ENCODE measurements around the gene APOBEC3C.
"Not testable (repeated sequence)": the region's sequence is repeated elsewhere in the genome, so short reads cannot be mapped to it uniquely, and the experiment has no call there.

Gene APOBEC3C

DNA sequence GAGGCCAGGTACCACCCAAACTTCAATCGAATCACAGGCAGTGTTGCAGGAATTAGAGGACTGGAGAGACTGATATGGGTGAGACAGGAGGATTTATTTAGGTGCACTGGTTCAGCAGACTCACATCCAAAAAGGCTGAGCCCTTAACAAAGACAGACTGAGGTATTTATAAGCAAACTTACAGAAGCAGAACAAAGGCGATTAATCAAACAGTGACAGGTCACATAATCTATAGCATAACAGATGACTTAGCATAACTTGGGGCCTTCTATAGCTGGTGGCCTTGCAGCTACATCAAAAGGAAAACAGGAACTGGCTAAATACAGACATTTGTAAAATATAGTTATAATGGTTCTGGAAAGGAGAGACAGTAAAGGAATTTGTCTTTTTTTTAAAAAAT lies 29.8 kb upstream of the APOBEC3C start:
- DNase-seq = no peak

GRCh38 chr22:38984784-38985757 lies 29.0 kb upstream of the APOBEC3C start:
- DNase-seq = peak; percentile 68 to 91

DNA sequence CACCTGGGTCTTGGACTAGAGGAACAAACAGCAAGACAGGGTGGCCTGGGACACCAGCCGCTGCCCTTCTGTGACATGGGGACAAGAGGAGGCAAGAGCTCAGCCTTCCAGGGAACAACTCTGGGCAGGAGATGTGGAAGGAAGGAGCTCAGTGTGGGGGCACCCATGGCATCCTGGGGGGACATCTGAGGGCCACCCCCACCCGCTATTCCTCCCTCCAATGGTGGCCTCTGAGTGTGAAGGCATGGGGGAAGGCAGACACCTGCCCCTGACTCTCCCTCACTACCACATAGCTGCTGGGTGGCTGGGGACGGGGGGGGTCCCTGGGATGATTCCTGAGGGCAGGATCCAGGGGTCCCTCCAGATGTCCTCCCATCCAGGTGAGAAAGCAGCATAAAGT lies 27.4 kb upstream of the APOBEC3C start:
- no peak for DNase-seq

- DNase-seq = peak in 1 of 2 experiments; percentile 57
These were observed 26.7 kb upstream of the APOBEC3C start for GRCh38 chr22:38987171-38987895.

GRCh38 chr22:38989466-38989865 lies 24.6 kb upstream of the APOBEC3C start:
- no peak for DNase-seq

- not testable (repeated sequence) for DNase-seq
These were observed 21.1 kb upstream of the APOBEC3C start for GRCh38 chr22:38992871-38993371.

GRCh38 chr22:38996105-38996504 lies 18.0 kb upstream of the APOBEC3C start:
- DNase-seq = no peak

DNA sequence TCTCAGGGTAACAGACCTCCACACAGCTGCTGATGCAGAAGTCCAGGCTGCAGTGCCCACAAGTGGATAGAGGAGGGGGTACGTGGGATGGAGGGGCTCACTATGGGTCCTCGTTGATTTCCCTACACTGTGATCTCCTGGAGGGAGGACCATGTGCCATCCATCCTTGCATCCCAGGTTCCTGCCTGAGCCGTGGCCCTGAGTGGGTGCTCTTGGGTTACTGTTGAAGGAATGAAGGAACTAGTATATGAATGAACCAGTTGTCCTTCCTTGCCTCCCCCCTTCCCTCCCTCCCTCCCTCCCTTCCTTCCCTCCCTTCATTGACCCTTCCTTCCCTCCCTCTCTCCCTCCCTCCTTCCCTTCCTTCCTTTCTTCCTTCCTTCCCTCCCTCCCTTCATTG lies 16.5 kb upstream of the APOBEC3C start:
- no peak for DNase-seq

DNA sequence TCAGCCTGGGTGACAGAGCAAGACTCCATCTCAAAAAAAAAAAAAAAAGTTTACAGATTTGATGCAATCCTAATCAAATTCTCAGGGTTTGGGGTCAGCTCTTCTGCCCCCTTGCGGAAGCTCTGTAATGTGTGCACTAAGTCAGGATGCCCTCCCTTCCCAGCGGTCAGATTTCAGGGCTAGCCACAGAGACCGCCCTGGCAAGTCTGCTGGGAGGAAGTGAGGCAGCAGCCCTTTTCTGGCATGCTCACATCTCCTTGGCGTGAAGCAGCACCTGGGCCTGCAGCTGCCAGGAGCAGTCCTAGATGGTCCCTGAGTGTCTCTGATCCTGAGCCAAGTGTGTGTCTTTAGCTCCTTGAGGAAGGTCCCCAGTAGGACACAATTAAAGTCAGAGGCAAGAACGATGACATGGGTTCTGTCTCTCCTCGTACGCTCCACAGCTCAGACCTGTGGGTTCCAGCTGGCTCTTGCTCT lies 10.9 kb upstream of the APOBEC3C start:
- DNase-seq = peak; percentile 59 to 65

- DNase-seq = no peak
These were observed 6.9 kb upstream of the APOBEC3C start for GRCh38 chr22:39007177-39007576.

- DNase-seq = not testable (repeated sequence)
These were observed 5.7 kb upstream of the APOBEC3C start for GRCh38 chr22:39008271-39008850.

GRCh38 chr22:39010946-39011345 lies 3.1 kb upstream of the APOBEC3C start:
- no peak for DNase-seq

DNA sequence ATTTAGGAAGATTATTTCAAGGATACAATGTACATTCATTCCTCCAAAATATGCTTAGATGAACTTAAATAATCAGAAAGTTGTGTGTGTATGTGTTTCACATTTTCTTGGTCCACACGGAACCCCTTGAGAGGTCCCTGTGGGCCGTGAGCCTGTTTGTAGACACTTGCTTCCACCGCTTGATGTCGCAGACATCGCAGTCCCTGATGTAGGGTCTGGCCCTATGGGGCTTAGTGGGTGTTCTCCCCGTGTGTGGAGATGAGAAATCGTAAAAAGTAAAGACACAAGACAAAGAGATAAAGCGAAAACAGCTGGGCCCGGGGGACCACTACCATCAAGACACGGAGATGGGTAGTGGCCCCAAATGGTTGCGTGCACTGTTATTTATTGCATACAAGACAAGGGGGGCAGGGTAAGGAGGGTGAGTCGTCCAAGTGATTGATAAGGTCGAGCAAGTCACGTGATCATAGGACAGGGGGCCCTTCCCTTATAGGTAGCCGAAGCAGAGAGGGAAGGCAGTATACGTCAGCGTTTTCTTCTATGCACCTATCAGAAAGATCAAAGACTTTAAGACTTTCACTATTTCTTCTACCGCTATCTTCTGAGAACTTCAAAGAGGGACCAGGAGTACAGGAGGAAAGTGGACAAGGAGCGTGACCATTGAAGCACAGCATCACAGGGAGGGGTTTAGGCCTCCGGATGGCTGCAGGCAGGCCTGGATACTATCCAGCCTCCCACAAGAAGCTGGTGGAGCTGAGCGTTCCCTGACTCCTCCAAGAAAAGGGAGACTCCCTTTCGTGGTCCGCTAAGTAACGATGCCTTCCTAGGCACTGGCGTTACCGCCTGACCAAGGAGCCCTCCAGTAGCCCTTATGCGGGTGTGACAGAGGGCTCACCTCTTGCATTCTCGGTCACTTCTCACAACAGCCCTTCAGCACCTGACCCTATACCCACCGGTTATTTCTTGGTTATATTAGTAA lies 1.2 kb upstream of the APOBEC3C start:
- DNase-seq = no peak

- not testable (repeated sequence) for DNase-seq
These were observed 506 bp upstream of the APOBEC3C start for GRCh38 chr22:39013561-39013941.

DNA sequence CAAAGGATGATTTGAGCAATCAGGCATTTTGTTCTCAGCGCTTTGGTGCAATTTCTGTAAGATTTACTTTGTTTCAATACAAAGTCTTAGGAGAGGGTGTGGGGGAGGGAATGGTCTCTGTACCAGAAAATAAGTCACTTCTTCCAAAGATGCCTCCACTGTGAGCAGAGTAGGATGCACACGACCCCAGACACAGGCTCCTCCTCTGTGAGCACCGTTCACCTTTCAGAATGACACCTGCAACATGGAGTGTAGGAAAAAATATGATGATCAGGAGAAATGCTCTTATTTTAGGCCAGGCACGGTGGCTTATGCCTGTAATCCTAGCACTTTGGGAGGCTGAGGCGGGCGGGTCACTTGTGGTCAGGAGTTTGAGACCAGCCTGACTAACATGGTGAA lies 665 bp downstream of the APOBEC3C start:
- DNase-seq = not testable (repeated sequence)

DNA sequence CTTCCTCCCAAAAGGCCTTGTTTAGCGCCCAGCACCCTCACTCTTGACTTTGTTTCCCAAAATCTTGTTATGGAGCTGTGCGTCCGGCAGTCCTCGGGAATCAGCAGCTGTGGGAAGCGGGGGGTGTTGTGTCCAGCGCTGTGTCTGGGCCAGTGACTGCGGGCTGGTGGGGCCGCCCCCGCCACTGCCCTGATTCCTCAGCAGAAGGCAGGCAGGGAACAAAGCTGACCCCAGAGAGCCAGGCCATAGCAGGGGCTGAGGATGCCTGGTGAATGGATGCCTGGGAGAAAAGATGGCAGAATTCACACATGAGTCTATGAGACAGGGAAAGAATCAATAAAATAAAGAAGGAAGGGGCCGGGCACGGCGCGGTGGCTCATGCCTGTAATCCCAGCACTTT lies 2.5 kb downstream of the APOBEC3C start:
- DNase-seq = no peak

GRCh38 chr22:39017596-39018365 lies 3.7 kb downstream of the APOBEC3C start:
- no peak for DNase-seq

GRCh38 chr22:39020021-39020651 lies 6.1 kb downstream of the APOBEC3C start:
- not testable (repeated sequence) for DNase-seq

DNA sequence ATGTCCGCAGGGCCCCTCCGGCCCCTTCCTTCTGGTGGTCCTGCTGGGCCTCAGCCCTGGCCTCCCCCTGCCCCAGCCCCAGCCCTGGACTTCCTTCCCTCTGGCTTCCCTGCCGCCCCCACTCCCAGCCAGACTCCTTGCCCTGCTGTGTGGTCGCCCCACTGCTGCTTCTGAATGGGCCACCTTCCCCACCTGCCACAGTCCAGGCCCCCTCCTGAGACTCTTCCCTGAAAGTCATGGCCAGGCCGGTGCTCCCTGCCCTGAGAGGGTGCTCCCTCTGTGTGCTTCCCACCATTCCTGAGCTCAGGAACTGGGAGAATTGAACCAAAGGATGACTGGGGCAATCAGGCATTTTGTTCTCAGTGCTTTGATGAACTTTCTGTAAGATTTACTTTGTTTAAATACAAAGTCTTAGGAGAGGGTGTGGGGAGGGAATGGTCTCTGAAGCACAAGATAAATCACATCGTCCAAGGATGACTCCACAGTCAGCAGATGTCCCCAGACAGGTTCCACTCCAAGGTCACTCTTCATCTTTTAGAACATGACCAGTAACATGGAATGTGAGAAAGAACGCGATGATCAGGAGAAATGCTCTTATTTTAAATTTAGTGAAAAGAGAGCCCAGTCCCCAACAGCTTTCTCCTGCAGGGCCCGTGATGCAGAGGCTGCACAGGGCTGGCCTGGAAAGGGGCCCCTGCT lies 7.6 kb downstream of the APOBEC3C start:
- no peak for DNase-seq
